ENCODE data around the gene ZNF831. TPM values are rescaled to one million over a fixed set of nuclear protein-coding genes. Genes with fewer than 3 reads are reported as not detected.

The ZNF831 gene
- total and polyA plus RNA-seq, 3 donors from 2014 or later, result 0.99 to 4.8 (median 4.0) TPM

DNA sequence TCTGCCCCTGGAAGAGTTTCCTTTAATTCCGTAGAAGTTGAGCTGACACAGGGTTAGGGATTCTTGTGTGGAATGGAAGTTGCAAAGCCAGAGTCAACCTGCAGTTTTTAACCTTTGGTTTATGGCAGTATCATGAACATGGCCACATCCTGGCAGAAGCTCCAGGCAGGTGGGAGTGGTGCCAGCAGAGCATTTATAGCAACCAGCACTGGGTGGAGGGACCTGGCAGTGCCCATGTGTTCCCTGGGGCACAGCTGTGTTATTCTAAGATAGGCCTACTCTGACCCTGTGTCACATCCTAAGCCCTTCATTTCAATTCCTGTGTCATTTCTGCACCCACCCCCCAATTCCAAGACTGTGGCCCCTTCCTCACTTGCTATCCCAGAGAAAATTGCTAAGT is 26.1 kb upstream of the ZNF831 start:
- no peaks in the 10 kb centered on the region for H3K9me3 ChIP-seq
- no peak overlapping the region for H3K27ac ChIP-seq
- H3K4me3 ChIP-seq, result no peak overlapping the region
- no peak for DNase-seq
- no peaks in the 10 kb centered on the region for H3K36me3 ChIP-seq (ENCODE audit: low read depth, missing control alignments)
- TF ChIP-seq, protein P1, sequence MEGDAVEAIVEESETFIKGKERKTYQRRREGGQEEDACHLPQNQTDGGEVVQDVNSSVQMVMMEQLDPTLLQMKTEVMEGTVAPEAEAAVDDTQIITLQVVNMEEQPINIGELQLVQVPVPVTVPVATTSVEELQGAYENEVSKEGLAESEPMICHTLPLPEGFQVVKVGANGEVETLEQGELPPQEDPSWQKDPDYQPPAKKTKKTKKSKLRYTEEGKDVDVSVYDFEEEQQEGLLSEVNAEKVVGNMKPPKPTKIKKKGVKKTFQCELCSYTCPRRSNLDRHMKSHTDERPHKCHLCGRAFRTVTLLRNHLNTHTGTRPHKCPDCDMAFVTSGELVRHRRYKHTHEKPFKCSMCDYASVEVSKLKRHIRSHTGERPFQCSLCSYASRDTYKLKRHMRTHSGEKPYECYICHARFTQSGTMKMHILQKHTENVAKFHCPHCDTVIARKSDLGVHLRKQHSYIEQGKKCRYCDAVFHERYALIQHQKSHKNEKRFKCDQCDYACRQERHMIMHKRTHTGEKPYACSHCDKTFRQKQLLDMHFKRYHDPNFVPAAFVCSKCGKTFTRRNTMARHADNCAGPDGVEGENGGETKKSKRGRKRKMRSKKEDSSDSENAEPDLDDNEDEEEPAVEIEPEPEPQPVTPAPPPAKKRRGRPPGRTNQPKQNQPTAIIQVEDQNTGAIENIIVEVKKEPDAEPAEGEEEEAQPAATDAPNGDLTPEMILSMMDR (IDR thresholded peaks at IDR 0.05), result no peak
- no peak for TF ChIP-seq POLR2A (IDR thresholded peaks at IDR 0.05)
- H3K27me3 ChIP-seq, result no peaks in the 10 kb centered on the region
- intact Hi-C loops (cut with DNase I; ENCODE audit: low total_unique reads), result no loop called here
- H3K4me1 ChIP-seq, result no peaks in the 10 kb centered on the region
- WGBS, 2 donors, result 80 to 96% methylated on average over 1 of the region's 1 CpG

DNA sequence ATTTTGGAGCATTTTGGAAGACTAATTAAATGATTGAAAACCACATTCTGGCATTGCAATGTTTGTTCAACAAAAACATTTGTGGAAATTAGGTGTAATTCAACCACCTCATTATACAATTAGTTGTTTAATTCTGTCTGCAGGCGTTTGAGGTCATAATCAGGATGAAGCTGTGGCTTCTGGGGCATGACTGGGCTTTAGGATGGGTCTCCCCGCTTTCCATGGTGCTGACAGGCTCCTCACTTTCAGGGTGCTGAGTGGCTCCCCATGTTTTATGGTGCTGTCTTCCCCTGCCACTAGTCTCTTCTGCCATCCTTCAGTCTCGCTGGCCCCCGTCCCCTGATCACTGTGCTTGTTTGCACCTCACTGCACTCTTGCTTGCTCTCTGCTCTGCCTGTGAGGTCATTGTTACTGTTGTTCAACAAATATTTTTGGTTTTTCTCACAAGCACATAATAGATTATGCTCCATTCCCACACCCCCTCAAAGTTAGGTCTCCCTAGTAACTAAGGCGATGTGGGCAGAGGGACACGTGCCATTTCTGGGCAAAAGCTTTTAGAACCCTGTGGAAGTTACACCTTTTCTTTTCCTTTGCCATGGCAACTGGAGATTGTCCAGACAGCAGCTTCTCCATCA is 25.4 kb upstream of the ZNF831 start:
- no peaks in the 10 kb centered on the region for H3K27me3 ChIP-seq
- H3K4me1 ChIP-seq, result no peaks in the 10 kb centered on the region
- H3K4me3 ChIP-seq, result no peak overlapping the region
- intact Hi-C loops (cut with DNase I; ENCODE audit: low total_unique reads), result no loop called here
- WGBS, 2 donors, result 95% methylated on average over 6 of the region's 6 CpGs
- no peaks in the 10 kb centered on the region for H3K9me3 ChIP-seq
- no peaks in the 10 kb centered on the region for H3K36me3 ChIP-seq (ENCODE audit: low read depth, missing control alignments)
- TF ChIP-seq POLR2A (IDR thresholded peaks at IDR 0.05), result no peak
- TF ChIP-seq, protein P1 (IDR thresholded peaks at IDR 0.05), result no peak
- no peak for DNase-seq
- H3K27ac ChIP-seq, result no peak overlapping the region

DNA sequence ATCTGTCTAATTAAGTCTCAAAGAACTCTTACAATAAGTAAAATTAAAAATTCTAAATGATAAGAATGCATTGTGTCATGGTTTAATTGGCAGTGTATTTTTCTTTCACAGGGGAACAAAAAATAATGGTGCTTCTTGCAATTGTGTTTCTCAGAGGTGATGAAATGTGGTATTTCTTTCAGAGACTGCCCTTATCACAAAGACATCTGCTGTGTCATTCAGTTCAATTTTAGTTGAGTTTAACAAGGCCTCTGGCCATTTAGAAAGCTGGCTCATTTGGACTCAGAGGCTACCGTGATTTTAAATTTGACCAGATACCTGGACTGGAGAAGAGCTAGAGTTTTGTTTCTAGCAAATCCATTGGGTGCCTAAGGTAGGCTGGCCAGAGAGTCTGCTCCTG is 23.6 kb upstream of the ZNF831 start:
- WGBS, 2 donors, result 89 to 100% methylated on average over 1 of the region's 1 CpG
- intact Hi-C loops (cut with DNase I; ENCODE audit: low total_unique reads), result no loop called here
- no peaks in the 10 kb centered on the region for H3K4me1 ChIP-seq

DNA sequence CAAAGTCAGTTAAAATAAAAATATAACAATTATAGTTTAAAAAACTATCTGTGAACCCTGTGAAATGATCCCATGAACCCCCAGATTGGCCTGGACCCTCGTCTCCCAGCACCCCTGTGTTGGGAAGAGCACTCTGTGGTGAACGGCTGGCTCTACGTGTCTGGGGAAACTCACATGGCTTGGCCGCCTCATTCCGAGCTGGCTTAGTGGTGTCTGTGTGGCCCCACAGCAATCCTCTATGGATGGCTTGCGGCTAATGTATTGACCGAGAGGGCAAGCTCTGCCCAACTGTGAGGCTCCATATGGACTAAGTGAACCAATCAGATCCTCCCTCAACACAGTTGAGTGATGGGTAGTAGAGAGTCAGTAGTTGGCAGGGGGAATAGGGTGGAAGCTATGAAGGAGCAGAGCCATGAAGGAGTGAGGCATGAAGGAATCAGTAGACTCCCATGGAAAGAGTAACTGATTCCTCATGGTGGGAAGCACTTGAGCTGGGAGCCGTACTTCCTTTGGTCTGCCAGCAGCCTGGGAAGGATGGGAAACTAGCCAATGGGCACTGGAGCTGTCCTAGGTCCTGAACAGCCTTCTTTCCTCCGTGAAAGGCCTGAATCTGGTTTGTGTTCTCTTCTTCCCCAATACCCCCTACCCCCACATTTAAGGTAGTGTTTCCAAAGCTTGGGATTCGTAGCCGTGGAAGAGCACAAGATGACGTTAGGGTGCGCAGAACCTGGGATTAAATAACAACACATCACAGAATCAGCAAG is 21.6 kb upstream of the ZNF831 start:
- 86 to 89% methylated on average over 13 of the region's 13 CpGs for whole genome bisulfite sequencing, 2 donors
- TF ChIP-seq, protein P1 (IDR thresholded peaks at IDR 0.05), result no peak
- TF ChIP-seq POLR2A (IDR thresholded peaks at IDR 0.05), result no peak
- Histone ChIP-seq H3K36me3 (ENCODE audit: low read depth, missing control alignments) (no peaks in the 10 kb centered on the region), H3K4me3 (no peak overlapping the region), H3K27me3 (no peaks in the 10 kb centered on the region), H3K9me3 (no peaks in the 10 kb centered on the region), H3K27ac (no peak overlapping the region), H3K4me1 (peaks cover 15% of the 10 kb centered on the region)
- DNase-seq, result no peak
- intact Hi-C loops (cut with DNase I; ENCODE audit: low total_unique reads), result no loop called here

More for the DNA sequence above, 23.6 kb upstream of the ZNF831 start:
- no peak for DNase-seq
- H3K4me3 ChIP-seq, result no peak overlapping the region
- TF ChIP-seq POLR2A (IDR thresholded peaks at IDR 0.05), result no peak
- TF ChIP-seq, protein P1 (IDR thresholded peaks at IDR 0.05), result no peak
- H3K27me3 ChIP-seq, result no peaks in the 10 kb centered on the region
- H3K9me3 ChIP-seq, result no peaks in the 10 kb centered on the region
- H3K27ac ChIP-seq, result no peak overlapping the region
- no peaks in the 10 kb centered on the region for H3K36me3 ChIP-seq (ENCODE audit: low read depth, missing control alignments)
